HG02981 (cell line): Measurements from ENCODE around the gene GPR26.

Experiments
- ATAC-seq: cut with Tn5 transposase; IDR thresholded peaks from one replicate; pipeline ENCODE4 v1.9.1; 2021; ENCODE audit warnings: mild to moderate bottlenecking, moderate library complexity; ENCODE audit not compliant: unreplicated experiment

The GPR26 gene

GRCh38 chr10:123666318-123667236, at the start of gene GPR26:
Gene GPR26 (plus strand): TSS chr10:123666355. CDS start chr10:123666408, 53 bp downstream.
- no peak for ATAC-seq

GRCh38 chr10:123618224-123618623, 47.9 kb upstream of the GPR26 start:
- no peak for ATAC-seq

GRCh38 chr10:123619067-123619855, 46.9 kb upstream of the GPR26 start:
- no peak for ATAC-seq

GRCh38 chr10:123620621-123621020, 45.5 kb upstream of the GPR26 start:
- no peak for ATAC-seq

- ATAC-seq: no peak
Measured at GRCh38 chr10:123621492-123621891, 44.7 kb upstream of the GPR26 start.

- no peak for ATAC-seq
Measured at GRCh38 chr10:123621916-123622315, 44.2 kb upstream of the GPR26 start.

GRCh38 chr10:123622381-123622780, 43.8 kb upstream of the GPR26 start:
- ATAC-seq: no peak

- ATAC-seq: no peak
Measured at GRCh38 chr10:123624086-123624485, 42.1 kb upstream of the GPR26 start.

- ATAC-seq: no peak
Measured at GRCh38 chr10:123633106-123633505, 33.0 kb upstream of the GPR26 start.

GRCh38 chr10:123633636-123634035, 32.5 kb upstream of the GPR26 start:
- no peak for ATAC-seq

GRCh38 chr10:123634221-123634620, 31.9 kb upstream of the GPR26 start:
- no peak for ATAC-seq

- ATAC-seq: no peak
Measured at GRCh38 chr10:123635131-123635530, 31.0 kb upstream of the GPR26 start.

- no peak for ATAC-seq
Measured at GRCh38 chr10:123635745-123636144, 30.4 kb upstream of the GPR26 start.

- no peak for ATAC-seq
Measured at GRCh38 chr10:123636598-123637325, 29.4 kb upstream of the GPR26 start.

- no peak for ATAC-seq
Measured at GRCh38 chr10:123637326-123637880, 28.8 kb upstream of the GPR26 start.

- ATAC-seq: no peak
Measured at GRCh38 chr10:123639131-123639530, 27.0 kb upstream of the GPR26 start.

- no peak for ATAC-seq
Measured at GRCh38 chr10:123640016-123640535, 26.1 kb upstream of the GPR26 start.

GRCh38 chr10:123642293-123642692, 23.9 kb upstream of the GPR26 start:
- ATAC-seq: no peak

- ATAC-seq: no peak
Measured at GRCh38 chr10:123642697-123643096, 23.5 kb upstream of the GPR26 start.

- ATAC-seq: no peak
Measured at GRCh38 chr10:123643315-123643714, 22.8 kb upstream of the GPR26 start.

GRCh38 chr10:123645016-123645415, 21.1 kb upstream of the GPR26 start:
- no peak for ATAC-seq
